NCI-H345 treated with DMSO at 0.1 percent for 48 hours (cell line): ENCODE measurements around the gene PTPRG.
"Not testable (repeated sequence)": the region's sequence is repeated elsewhere in the genome, so short reads cannot be mapped to it uniquely, and the experiment has no call there.

ENCODE experiments used
- DNase-seq: peaks from one replicate; lab custom pipeline; 2025; ENCODE audit not compliant: unreplicated experiment; lab: John Stamatoyannopoulos, UW

The PTPRG gene

DNA sequence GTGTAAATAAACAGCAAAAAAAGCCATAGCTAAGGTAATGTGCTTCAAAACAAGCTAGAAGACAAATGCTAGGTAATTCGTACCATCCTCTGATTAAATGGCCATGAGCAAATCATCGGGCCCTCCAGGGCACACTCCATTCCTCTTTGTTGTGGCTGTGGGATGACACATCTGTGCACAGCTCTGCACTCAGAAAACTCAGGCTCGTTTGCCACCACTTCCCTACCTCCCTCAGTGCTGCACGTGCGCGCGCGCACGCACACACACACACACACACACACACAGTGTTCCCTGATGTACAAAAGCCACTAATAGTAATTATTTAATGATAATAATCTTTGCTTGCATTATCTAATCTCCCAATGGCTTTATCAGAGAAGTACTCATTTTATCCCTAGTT is 475.4 kb downstream of the PTPRG start:
- DNase-seq: no peak

DNA sequence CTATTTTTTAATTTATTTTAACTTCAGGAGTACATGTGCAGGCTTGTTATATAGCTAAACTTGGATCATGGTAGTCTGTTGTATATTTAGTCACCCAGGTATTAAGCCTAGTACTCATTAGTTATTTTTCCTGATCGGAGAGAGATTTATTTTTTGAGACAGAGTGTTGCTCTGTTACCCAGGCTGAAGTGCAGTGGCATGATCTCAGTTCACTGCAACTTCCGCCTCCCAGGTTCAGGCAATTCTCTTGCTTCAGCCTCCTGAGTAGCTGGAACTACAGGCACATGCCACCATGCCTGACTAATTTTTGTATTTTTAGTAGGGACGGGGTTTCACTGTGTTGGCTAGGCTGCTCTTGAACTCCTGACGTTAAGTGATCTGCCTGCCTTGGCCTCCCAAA is 477.4 kb downstream of the PTPRG start:
- DNase-seq: not testable (repeated sequence)

GRCh38 chr3:62039586-62039985 is 478.2 kb downstream of the PTPRG start:
- DNase-seq: no peak

DNA sequence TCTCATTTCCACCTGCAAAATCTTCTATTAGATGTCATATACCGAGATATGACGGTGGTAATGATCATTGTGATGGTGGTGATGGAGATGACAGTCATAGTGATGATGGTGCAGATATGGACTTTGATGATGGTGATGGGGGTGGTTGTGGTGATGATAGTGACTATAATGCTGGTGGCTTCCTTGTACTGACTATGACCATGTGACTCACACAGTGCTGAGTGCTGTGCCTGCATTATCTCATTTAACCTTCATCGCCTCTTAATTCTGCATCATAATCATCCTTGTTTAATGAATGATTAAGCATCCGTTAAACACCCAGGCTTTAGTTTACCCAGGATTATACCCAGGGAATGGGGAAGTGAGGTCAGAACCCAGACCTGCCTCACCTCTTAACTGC is 480.3 kb downstream of the PTPRG start:
- DNase-seq: no peak

- DNase-seq: no peak
Measured at GRCh38 chr3:62044874-62045411, 483.6 kb downstream of the PTPRG start.

DNA sequence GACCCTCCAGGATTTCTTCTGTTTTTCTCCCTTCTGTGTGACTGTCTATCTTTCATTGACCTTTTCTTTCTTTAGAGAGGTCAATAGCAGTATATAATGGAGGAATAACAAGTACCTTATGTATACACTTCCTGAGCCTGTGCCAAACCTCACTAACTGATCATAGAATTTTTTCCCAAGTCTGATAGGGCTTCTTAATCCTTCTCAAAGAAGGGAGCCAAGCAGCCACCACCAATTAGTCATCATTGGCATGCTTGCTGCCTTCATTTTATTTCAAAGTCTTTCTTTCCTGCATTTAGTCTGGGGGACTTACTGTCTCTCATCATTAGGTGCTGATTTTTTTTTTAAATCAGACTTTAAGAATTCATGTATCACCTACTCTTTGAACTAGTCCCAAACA is 485.0 kb downstream of the PTPRG start:
- DNase-seq: no peak

GRCh38 chr3:62048577-62048976 is 487.2 kb downstream of the PTPRG start:
- DNase-seq: no peak

- no peak for DNase-seq
Measured at GRCh38 chr3:62049033-62049432, 487.7 kb downstream of the PTPRG start.

DNA sequence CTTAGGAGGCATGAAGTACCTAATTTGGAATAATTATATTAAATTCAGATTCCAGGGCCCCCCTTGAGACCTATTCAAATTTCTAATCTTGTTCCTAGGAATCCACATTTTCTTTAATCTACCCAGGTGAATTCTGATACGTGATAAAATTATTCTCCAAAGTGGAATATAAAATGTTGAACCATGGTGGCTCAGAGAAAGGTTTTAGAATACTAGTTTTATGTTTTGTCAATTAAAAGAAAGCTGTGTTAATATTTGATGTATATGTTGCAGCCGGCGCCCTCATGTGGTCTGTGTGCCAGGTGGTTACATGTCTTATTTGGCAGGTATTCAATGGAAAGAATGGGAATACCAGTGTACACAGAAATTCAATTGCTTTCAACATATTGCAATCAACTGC is 490.1 kb downstream of the PTPRG start:
- DNase-seq: peak; percentile 2

DNA sequence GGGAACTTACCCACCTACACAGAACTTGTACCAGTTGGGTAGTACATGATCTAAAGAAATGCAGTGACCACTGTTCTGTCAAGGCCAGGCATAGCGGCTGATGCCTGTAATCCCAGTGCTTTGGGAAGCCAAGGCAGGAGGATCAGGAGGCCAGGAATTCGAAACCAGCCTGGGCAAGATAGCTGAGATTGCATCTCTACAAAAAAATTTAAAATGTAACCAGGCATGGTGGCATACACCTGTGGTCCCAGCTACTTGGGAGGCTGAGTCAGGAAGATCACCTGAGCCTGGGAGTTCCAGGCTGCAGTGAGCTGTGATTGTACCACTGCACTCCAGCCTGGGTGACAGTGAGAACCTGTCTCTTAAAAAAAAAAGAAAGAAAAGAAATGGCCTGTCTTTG is 491.0 kb downstream of the PTPRG start:
- no peak for DNase-seq

GRCh38 chr3:62056658-62057057 is 495.3 kb downstream of the PTPRG start:
- no peak for DNase-seq

DNA sequence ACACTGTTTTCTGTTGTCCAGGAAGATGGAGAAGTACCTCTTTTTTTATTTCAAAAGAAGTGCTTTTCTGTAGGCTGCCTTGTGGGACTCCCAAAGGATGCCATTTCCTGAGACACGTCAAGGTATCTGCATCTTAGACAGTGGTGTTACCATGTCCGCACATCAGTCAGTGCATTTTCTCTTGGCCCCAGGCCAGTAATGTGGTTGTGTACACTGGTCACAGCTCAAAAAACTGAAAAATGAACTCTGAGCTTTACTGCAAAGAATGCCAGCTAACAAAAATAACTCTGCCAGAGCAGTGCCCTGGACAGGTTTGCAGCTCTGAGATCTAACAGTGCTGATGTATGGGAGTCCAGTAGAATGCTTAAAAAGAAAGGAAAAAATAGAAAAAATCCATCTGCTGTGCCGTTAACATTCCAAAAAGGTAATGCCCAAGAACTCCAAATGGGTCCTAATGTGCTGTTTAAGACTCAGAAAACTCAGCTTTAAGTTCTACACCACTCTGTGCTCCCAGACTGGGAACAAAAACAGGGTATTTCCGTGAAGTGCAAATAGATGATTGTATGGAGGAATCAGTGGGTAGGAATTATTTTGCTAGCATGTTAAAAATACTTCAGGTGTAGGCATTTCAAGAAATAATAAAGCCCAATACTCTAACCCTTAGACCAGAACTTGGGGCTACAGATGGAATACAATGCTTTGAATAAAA is 496.1 kb downstream of the PTPRG start:
- DNase-seq: no peak

GRCh38 chr3:62065985-62066693 is 504.8 kb downstream of the PTPRG start:
- DNase-seq: no peak

GRCh38 chr3:62068337-62068736 is 507.0 kb downstream of the PTPRG start:
- DNase-seq: no peak

DNA sequence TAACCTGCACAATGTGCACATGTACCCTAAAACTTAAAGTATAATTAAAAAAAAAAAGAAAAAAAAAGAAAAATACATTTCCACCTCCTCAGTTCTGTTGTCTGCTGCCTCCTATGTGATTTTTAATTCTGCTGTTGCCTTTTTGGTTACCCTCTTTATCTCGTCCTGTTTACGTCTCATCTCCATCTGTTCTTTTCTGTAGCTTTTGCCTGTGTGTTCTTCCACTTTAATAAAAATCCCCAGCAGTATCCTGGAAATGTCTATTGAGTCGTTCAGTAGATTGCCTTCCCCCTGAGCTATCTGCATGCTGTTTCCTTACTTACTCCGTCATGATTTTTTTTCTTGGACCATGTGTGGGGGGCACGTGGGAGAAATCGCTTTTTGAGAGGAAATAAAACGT is 509.5 kb downstream of the PTPRG start:
- no peak for DNase-seq

- DNase-seq: no peak
Measured at GRCh38 chr3:62073038-62073437, 511.7 kb downstream of the PTPRG start.

GRCh38 chr3:62084558-62084957 is 523.2 kb downstream of the PTPRG start:
- DNase-seq: no peak

GRCh38 chr3:62088472-62089104 is 527.2 kb downstream of the PTPRG start:
- no peak for DNase-seq

- DNase-seq: no peak
Measured at GRCh38 chr3:62090066-62090465, 528.7 kb downstream of the PTPRG start.

DNA sequence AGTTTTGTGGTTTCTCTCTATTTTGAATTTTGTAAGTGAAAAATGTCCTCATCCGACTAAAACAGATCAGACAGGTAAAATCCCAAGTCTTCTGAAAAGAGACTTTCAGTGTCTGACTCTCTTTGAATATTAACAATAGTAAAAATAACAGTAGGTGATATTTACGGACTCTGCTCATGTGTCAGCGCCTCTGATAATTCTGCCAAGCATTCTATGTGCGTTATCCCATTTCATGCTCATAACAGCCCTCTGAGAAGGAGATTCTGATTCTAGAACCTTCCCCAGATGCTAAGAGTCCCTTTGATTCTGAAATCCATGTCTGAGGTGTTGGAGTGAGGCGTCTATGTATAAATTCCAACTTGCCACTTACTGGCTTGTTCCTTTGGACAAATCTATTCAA is 529.1 kb downstream of the PTPRG start:
- no peak for DNase-seq

- DNase-seq: no peak
Measured at GRCh38 chr3:62093025-62093424, 531.7 kb downstream of the PTPRG start.

GRCh38 chr3:62094461-62094860 is 533.1 kb downstream of the PTPRG start:
- DNase-seq: no peak
